Retinal pigment epithelial cell (primary cell): Measurements from ENCODE around the gene RSL1D1.
A peak's percentile ranks its signal among the peaks of the same experiment; 100 is the strongest.

Experiments
- DNase-seq: peaks from one replicate; pipeline ENCODE4 v3.0.0-alpha.2; 2010; ENCODE audit warnings: low read depth
- H3K4me3 ChIP-seq: 2 replicates; pipeline ENCODE4 v1.5.1; 2011; ENCODE audit warnings: mild to moderate bottlenecking, low read length, control low read depth, moderate library complexity
- TF ChIP-seq, protein P1 (sequence below): conservative IDR thresholded peaks from 2 replicates; pipeline ENCODE4 v1.5.1; 2011; ENCODE audit warnings: low read depth, low read length, control low read depth, inconsistent platforms

RSL1D1 gene

DNA sequence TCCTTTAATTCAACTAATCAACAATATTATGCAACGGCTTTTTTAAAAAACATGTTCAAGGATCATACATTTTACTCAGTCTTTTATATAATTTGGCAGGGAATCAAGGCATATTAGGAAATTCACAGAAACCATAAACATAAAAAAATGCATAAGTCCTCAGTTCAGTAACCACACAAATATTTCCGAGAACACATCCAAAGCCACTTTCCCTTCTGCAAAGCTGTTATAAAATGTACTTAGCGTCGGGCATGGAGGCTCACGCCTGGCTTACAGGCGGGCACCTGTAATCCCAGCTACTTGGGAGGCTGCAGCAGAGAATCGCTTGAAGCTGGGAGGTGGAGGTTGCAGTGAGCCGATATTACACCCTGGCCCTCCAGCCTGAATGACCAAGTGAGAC, 44.6 kb downstream of the RSL1D1 start:
- no peak overlapping the region for H3K4me3 ChIP-seq
- DNase-seq: peak; percentile 65
- TF ChIP-seq, protein P1, sequence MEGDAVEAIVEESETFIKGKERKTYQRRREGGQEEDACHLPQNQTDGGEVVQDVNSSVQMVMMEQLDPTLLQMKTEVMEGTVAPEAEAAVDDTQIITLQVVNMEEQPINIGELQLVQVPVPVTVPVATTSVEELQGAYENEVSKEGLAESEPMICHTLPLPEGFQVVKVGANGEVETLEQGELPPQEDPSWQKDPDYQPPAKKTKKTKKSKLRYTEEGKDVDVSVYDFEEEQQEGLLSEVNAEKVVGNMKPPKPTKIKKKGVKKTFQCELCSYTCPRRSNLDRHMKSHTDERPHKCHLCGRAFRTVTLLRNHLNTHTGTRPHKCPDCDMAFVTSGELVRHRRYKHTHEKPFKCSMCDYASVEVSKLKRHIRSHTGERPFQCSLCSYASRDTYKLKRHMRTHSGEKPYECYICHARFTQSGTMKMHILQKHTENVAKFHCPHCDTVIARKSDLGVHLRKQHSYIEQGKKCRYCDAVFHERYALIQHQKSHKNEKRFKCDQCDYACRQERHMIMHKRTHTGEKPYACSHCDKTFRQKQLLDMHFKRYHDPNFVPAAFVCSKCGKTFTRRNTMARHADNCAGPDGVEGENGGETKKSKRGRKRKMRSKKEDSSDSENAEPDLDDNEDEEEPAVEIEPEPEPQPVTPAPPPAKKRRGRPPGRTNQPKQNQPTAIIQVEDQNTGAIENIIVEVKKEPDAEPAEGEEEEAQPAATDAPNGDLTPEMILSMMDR: no peak

DNA sequence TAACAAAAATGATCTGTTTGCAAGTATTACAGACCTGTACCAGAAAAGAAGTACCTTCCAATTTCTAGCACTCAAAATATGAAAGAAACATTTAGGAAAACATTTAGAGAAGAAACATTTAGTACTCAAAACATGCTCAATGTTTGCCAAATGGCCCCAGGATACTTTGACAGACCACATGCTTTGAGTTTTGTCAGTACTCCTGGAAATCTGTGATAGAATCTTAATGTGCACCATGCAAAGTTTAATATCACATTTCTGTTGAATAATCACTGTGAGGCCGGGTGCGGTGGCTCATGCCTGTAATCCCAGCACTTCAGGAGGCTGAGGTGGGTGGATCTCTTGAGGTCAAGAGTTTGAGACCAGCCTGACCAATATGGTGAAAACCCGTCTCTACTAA, 45.8 kb downstream of the RSL1D1 start:
- TF ChIP-seq, protein P1: no peak
- H3K4me3 ChIP-seq: no peak overlapping the region
- no peak for DNase-seq

GRCh38 chr16:11801481-11802021, 49.8 kb downstream of the RSL1D1 start:
- TF ChIP-seq, protein P1: no peak
- no peak overlapping the region for H3K4me3 ChIP-seq
- DNase-seq: no peak

DNA sequence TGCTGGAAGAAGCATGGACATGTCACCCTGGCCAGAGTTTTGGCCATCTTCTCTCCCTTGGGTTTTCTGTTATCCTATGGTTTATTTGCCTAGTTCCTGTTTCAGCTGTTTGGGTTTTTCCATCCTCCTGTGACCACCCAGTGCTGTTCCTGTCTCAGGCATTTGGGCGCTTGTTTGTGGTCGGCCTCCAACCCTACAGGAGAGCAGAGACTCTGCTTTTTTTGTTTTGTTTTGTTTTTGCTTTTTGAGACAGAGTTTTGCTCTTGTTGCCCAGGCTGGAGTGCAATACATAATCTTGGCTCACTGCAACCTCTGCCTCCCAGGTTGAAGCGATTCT, 51.0 kb downstream of the RSL1D1 start:
- DNase-seq: no peak
- TF ChIP-seq, protein P1: no peak
- H3K4me3 ChIP-seq: no peak overlapping the region

GRCh38 chr16:11799509-11800381, 51.6 kb downstream of the RSL1D1 start:
- TF ChIP-seq, protein P1: no peak
- H3K4me3 ChIP-seq: no peak overlapping the region
- DNase-seq: no peak

DNA sequence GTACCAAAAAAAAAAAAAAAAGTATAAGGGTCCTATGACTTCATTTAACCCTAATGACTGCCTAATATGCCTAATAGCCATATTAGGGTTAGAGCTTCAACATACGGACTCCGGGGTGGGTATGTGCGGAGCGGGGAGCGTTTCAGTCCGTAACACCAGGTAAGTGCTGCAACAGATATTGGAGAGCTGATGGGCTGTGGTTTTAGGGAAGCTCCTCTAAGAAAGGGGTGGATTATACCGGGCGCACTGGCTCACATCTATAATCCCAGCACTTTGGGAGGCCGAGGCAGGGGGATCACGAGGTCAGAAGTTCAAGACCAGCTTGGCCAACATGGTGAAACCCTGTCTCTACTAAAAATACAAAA, 52.3 kb downstream of the RSL1D1 start:
- H3K4me3 ChIP-seq: no peak overlapping the region
- no peak for DNase-seq
- TF ChIP-seq, protein P1: no peak

DNA sequence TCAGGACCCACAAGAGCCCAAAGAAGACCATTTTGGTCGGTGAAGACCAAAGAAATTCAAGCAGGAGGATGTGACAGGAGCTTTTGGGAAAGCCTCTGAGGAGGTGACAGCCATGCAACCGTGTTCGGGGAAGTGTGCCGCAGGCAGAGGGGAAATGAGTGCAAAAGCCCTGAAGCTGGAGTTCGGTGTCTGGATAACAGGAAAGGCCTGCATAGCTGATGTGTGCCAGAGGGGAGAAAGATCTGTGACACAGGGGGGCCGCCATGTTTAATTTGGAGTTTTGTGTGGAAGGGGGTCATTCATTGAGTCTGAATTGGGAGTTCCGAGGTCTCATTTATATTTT, 53.4 kb downstream of the RSL1D1 start:
- H3K4me3 ChIP-seq: peak overlapping the region; percentile 71
- DNase-seq: no peak
- TF ChIP-seq, protein P1: no peak
